ENCODE measurements around the gene KRTAP4-11.
"Not testable (repeated sequence)": the region's sequence is repeated elsewhere in the genome, so short reads cannot be mapped to it uniquely, and the experiment has no call there.

KRTAP4-11 gene

DNA sequence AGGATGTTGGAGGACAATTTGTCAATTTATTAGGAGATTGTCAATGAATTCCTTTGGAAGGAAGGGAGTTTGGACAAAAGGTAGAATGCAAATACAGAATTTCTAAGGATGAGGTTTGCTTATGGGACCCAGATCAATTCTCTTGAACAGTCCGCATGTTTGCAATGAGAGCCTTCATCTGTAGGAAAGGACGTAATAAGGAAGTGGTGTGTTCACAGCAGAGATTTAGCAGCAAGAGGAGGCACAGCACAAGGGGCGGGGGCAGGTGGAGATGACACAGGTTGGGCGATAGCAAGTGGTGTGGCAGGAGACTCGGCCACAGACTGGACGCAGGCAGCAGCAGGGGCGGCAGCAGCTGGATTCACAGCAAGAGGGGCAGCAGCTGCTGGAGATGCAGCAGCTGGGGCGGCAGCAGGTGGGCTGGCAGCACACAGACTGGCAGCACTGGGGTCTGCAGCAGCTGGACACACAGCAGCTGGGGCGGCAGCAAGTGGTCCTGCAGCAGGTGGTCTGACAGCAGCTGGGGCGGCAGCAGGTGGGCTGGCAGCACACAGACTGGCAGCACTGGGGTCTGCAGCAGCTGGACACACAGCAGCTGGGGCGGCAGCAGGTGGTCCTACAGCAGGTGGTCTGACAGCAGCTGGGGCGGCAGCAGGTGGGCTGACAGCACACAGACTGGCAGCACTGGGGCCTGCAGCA, 5.3 kb upstream of the KRTAP4-11 start:
- DNase-seq: not testable (repeated sequence)

GRCh38 chr17:41121742-41122141, 3.6 kb upstream of the KRTAP4-11 start:
- DNase-seq: no peak

GRCh38 chr17:41119696-41120690, 1.8 kb upstream of the KRTAP4-11 start:
- DNase-seq: not testable (repeated sequence)

GRCh38 chr17:41118721-41119120, 548 bp upstream of the KRTAP4-11 start:
- no peak for DNase-seq

- DNase-seq: no peak
Measured at GRCh38 chr17:41116297-41116696, 1.9 kb downstream of the KRTAP4-11 start.

GRCh38 chr17:41111151-41111885, 6.9 kb downstream of the KRTAP4-11 start:
- DNase-seq: no peak

GRCh38 chr17:41108728-41109386, 9.3 kb downstream of the KRTAP4-11 start:
- not testable (repeated sequence) for DNase-seq

GRCh38 chr17:41107941-41108450, 10.2 kb downstream of the KRTAP4-11 start:
- DNase-seq: no peak

DNA sequence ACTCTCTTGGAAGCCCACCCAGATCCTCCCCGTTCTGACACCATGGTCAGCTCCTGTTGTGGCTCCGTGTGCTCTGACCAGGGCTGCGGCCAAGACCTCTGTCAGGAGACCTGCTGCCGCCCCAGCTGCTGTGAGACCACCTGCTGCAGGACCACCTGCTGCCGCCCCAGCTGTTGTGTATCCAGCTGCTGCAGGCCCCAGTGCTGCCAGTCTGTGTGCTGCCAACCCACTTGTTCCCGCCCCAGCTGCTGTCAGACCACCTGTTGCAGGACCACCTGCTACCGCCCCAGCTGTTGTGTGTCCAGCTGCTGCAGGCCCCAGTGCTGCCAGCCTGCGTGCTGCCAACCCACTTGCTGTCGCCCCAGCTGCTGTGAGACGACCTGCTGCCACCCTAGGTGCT, 12.8 kb downstream of the KRTAP4-11 start, which contains the start of gene KRTAP4-9:
Gene KRTAP4-9, plus strand, starts transcription at position 43 of the 400 bp plus-strand sequence. Its CDS starts 0 bp downstream, at position 43.
- DNase-seq: not testable (repeated sequence)

DNA sequence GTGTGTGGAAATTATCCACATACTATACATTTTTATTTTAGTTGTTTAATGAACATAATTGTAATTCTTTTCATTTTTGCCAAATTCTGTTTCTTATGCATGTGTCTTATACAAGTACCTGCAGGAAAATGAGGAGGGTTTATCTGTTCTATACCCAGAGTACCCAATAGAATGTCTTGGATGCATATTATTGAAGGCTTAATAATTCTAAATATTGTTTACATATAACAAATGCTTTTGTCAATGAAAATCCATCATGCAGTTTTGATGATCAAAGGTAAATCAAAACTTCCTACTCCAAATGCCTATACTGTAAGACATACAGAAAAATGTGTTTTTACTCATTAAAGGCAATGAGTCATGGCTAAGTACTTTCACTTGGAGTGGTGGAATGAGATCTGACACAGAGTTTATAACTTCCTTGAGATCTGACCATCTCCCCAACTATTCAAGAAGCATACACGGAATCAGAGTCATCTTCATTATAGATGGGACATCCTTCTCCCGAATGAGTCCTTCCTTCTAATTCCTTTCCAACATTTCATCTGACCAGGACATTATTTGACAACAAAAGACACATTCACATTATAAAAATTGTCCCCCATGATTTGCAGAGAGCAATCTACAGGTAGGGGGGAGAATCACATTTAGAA, 13.7 kb downstream of the KRTAP4-11 start:
- not testable (repeated sequence) for DNase-seq

DNA sequence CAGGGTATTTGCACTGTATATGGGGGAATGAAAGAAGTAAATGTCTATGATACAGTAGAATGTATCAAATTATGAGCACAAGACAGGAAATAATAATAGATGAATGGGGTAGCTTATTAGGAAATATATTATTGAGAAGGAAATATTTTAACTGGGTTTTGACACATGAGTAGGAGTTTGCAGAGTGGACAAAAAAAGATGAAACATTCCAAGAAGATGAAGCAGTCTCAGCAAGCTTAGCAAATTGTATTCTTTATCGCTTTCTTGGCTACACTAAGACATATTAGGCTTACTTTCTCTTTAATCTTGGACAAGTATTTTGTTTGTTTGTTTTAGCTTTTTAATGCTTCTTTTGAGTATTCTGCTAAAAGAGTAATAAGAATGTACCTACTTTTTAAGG, 14.3 kb downstream of the KRTAP4-11 start:
- no peak for DNase-seq

DNA sequence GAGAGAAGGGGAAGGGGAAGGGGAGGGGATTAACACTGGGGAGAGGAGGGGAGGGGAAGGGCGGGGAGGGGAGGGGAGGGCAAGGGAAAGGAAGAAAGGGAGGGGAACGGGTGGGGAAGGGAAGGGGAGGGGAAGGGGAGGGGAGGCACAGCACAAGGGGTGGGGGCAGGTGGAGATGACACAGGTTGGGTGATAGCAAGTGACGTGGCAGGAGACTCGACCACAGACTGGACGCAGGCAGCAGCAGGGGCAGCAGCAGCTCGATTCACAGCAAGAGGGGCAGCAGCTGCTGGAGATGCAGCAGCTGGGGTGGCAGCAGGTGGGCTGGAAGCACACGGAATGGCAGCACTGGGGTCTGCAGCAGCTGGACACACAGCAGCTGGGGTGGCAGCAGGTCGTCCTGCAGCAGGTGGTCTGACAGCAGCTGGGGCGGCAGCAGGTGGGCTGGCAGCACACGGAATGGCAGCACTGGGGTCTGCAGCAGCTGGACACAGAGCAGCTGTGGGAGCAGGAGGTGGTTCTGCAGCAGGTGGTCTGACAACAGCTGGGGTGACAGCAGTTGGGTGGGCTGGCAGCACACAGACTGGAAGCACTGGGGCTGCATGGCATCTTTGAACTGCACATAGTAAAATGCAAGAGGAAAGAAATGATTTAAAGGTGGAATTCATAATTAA, 16.4 kb downstream of the KRTAP4-11 start, which contains the start of gene KRTAP4-16:
Gene KRTAP4-16, minus strand, starts transcription at position 624 of the 674 bp plus-strand sequence. Its CDS starts 0 bp downstream, at position 624.
- no peak for DNase-seq

- DNase-seq: not testable (repeated sequence)
Measured at GRCh38 chr17:41099682-41100480, 18.3 kb downstream of the KRTAP4-11 start.

DNA sequence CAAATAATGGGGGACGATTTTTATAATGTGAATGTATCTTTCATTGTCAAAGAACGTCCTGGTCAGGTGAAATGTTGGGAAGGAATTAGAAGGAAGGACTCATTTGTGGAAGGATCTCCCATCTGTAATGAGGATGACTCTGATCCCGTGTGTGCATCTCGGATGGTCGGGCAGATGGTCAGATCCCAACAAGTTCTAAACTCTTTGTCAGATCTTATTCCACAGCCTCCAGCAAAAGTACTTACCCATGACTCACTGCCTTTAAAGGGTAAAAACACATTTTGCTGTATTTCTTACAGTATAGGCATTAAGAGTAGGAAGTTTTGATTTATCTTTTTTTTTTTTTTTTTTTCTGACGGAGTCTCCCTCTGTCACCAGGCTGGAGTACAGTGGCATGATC, 19.7 kb downstream of the KRTAP4-11 start:
- no peak for DNase-seq

- DNase-seq: no peak
Measured at GRCh38 chr17:41098042-41098441, 20.1 kb downstream of the KRTAP4-11 start, which contains the start of gene KRTAP4-8. Gene KRTAP4-8 (minus strand): TSS chr17:41098142. CDS start chr17:41098084, 58 bp downstream.

DNA sequence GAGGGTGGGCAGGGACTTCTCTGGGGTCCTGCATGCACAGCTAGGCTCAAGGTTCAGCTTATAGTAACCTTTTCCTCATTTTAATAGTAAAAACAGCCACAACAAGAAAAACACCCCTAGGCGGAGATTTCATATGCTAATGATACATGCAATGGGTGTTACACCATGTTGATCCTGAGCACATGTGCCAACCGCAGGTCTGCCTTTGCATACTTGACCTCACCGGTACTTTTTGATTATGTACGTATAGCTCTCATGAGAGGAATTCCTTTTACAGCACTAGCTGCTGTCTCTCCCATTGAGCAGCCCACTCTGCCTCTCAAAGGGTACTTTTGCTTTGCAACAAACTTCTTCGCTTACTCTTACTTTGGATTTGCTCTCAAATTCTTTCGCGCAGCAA, 22.1 kb downstream of the KRTAP4-11 start:
- no peak for DNase-seq

GRCh38 chr17:41088760-41089352, 29.3 kb downstream of the KRTAP4-11 start:
- DNase-seq: not testable (repeated sequence)

GRCh38 chr17:41084100-41084856, 33.9 kb downstream of the KRTAP4-11 start, which contains the start of gene KRTAP4-7:
Gene KRTAP4-7 (plus strand): TSS chr17:41084150. CDS start chr17:41084207, 57 bp downstream.
- not testable (repeated sequence) for DNase-seq
